Muscle layer of duodenum (tissue), 2 donors: Measurements from ENCODE around the gene FRAS1.

ENCODE experiments used
- H3K27ac ChIP-seq: one replicate; pipeline ENCODE4 v1.7.0; 2013; ENCODE audit warnings: mild to moderate bottlenecking, low read length
- H3K27me3 ChIP-seq: one replicate; pipeline ENCODE4 v1.7.0; 2013; ENCODE audit warnings: low read depth, mild to moderate bottlenecking, control low read depth, low read length
- H3K36me3 ChIP-seq, 2 donors: one replicate each; pipeline ENCODE4 v1.7.0; 2013; ENCODE audit warnings: low read length in 2 of 2, control low read depth in 1 of 2, mild to moderate bottlenecking in 1 of 2; ENCODE audit not compliant: insufficient read depth in 2 of 2, control insufficient read depth in 1 of 2
- H3K4me1 ChIP-seq, 2 donors: one replicate each; pipeline ENCODE4 v1.7.0; 2013; ENCODE audit warnings: low read length in 2 of 2, mild to moderate bottlenecking in 2 of 2, control low read depth in 1 of 2, moderate library complexity in 1 of 2; ENCODE audit not compliant: insufficient read depth in 2 of 2, control insufficient read depth in 1 of 2
- H3K4me3 ChIP-seq, 2 donors: one replicate each; pipeline ENCODE4 v1.7.0; 2013; ENCODE audit warnings: low read length in 2 of 2, low read depth in 1 of 2, mild to moderate bottlenecking in 1 of 2
- H3K9me3 ChIP-seq, 2 donors: one replicate each; pipeline ENCODE4 v1.7.0; 2013; ENCODE audit warnings: low read length in 2 of 2, control low read depth in 1 of 2, mild to moderate bottlenecking in 1 of 2; ENCODE audit not compliant: control insufficient read depth in 1 of 2
- donor health status: healthy.

FRAS1 gene

DNA sequence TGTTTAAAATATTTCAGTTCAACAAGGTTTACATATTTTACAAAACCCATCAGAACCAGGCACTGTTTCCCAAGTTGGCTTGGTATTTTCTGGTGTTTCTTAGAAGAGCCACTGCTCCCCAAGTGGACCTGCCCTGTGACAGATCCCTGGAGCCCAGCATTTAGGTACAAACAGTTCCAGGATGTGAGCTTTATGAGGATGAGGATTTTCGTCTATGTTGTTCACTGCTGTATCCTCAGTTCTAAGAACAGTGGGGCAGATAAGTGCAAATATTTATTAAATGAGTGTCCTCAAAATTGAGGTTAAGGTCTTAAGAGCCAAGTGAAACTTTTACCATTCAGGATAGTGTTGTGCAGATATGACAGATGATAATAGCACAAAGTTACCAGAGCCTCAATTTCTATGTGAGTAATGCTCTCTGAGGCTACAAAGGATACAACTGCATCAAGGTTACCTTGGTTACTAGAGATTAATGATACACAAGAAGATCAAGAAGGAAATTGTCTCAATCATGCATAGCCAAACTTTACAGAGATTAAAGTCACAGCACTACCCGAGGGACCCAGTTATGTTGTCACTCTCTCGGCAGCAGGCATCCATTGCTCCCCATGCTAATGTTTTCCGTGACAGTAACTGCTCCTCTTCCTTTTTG, 531.9 kb downstream of the FRAS1 start:
- H3K9me3 ChIP-seq, result no peaks in the 10 kb centered on the region
- H3K27ac ChIP-seq, result no peak overlapping the region
- no peak overlapping the region for H3K4me3 ChIP-seq
- H3K27me3 ChIP-seq, result no peaks in the 10 kb centered on the region
- peaks cover 3 to 14% of the 10 kb centered on the region in 2 donors for H3K36me3 ChIP-seq
- H3K4me1 ChIP-seq, result no peaks in the 10 kb centered on the region

DNA sequence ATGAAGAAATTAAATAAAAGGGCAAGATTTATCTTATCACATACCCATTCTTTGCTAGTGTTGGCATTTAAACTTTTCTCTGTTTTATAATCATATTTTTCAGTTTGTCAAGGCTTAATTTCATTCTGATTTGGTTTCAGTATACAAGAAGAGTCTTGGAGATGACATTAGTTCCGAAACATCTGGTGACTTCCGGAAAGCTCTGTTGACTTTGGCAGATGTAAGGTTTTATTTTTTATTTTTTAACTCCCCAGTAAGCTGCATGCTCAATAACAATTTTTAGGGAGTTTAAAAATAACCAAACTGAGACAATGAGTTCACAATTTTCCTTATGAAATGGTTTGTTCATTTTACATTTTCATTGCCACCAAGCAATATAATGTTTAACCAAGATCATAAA, 534.3 kb downstream of the FRAS1 start:
- H3K4me1 ChIP-seq, result no peaks in the 10 kb centered on the region
- H3K27me3 ChIP-seq, result no peaks in the 10 kb centered on the region
- no peaks in the 10 kb centered on the region for H3K9me3 ChIP-seq
- no peak overlapping the region for H3K4me3 ChIP-seq
- H3K27ac ChIP-seq, result no peak overlapping the region
- peaks cover 3 to 13% of the 10 kb centered on the region in 2 donors for H3K36me3 ChIP-seq

DNA sequence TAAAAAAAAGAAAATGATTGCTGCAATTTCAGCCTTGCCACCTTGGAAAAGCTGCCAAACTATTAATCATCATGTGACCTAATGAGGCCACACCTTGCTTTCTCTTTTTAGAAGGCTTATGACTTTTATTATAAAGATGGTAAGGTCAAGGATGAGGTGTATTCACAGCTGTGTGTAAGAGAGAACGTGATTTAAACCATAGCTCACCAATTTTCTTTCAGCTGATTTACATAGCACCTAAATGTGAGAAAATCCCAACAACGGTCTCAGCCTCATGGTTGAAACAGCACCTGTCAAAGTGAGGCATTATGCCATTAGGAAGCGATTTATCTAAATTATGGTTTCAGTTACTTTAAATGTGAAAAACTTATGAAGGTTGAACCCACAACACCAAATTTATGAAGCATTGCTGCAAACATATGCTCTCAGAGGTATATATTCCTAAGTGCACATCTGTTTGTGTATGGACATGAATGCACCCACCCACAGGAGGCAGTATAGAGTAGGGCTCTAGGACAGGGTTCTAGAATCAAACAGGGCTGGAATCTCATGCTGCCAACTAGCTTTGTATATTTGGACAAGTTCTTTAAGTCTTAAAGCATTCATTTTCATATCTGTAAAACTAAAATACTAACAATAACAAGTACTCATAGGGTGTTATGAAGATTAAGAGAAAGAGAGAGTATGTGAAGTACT, 535.1 kb downstream of the FRAS1 start:
- Histone ChIP-seq H3K4me1 (no peaks in the 10 kb centered on the region), H3K9me3 (no peaks in the 10 kb centered on the region), H3K4me3 (no peak overlapping the region), H3K36me3 (peaks cover 3 to 14% of the 10 kb centered on the region in 2 donors), H3K27me3 (no peaks in the 10 kb centered on the region), H3K27ac (no peak overlapping the region)
